ENCODE measurements around the gene KCNQ5. TPM values are rescaled to one million over a fixed set of nuclear protein-coding genes. Genes with fewer than 3 reads are reported as not detected.

Gene KCNQ5
- total RNA-seq, 1 experiment from 2014 or later: 0.07 TPM

GRCh38 chr6:72940265-72940664 lies 318.4 kb downstream of the KCNQ5 start:
- H3K9ac ChIP-seq (ENCODE audit: extremely low read depth, insufficient read length, low read length): no peak overlapping the region
- no peak overlapping the region for H2AK5ac ChIP-seq (ENCODE audit: insufficient read length, low read length)
- no peak overlapping the region for H2BK20ac ChIP-seq (ENCODE audit: low read depth, low read length, poor library complexity, severe bottlenecking)
- H3T11ph ChIP-seq (ENCODE audit: low read length): no peak overlapping the region
- Mint-ChIP-seq H3K36me3 (ENCODE audit: insufficient read depth in 1 of 3, low read depth in 3 of 3) (no peaks in the 10 kb centered on the region), H3K27me3 (ENCODE audit: low read depth) (no peaks in the 10 kb centered on the region), H3K4me1 (no peaks in the 10 kb centered on the region), H3K9me3 (no peaks in the 10 kb centered on the region), H3K4me3 (no peak overlapping the region), H3K27ac (no peak overlapping the region)
- H3K27ac ChIP-seq (ENCODE audit: insufficient read length, low read depth, low read length): no peak overlapping the region
- no peak overlapping the region for H4K91ac ChIP-seq (ENCODE audit: insufficient read length, low read depth, low read length)
- WGBS (ENCODE audit: extremely low coverage, insufficient read length, low lambda C conversion rate): no CpG with 5 or more reads among the region's 7 CpGs
- no peak overlapping the region for H2AFZ ChIP-seq (ENCODE audit: low read length)
- H3K18ac ChIP-seq (ENCODE audit: insufficient read length, low read depth, low read length): no peak overlapping the region
- DNase-seq: no peak
- no peak overlapping the region for H2BK120ac ChIP-seq (ENCODE audit: low read depth, low read length, poor library complexity, severe bottlenecking)
- H3K4me1 ChIP-seq (ENCODE audit: insufficient read depth, low read length): no peaks in the 10 kb centered on the region
- no peaks in the 10 kb centered on the region for H3K27me3 ChIP-seq (ENCODE audit: insufficient read depth, low read length)
- no peak overlapping the region for H4K8ac ChIP-seq (replicated peaks; ENCODE audit: insufficient read length, low read depth, low read length)
- no peak overlapping the region for H4K5ac ChIP-seq (ENCODE audit: insufficient read length, low read depth, low read length)
- H3K23me2 ChIP-seq (ENCODE audit: insufficient read length, low read depth, low read length, poor library complexity, severe bottlenecking): no peaks in the 10 kb centered on the region
- H2BK12ac ChIP-seq (ENCODE audit: insufficient read length, low read depth, low read length): no peak overlapping the region
- no peaks in the 10 kb centered on the region for H3K9me3 ChIP-seq (ENCODE audit: control insufficient read depth, low read depth, low read length)
- no peak overlapping the region for H2BK5ac ChIP-seq (ENCODE audit: insufficient read length, low read length)
- H3K4ac ChIP-seq (ENCODE audit: low read depth, low read length): no peak overlapping the region
- H4K20me1 ChIP-seq (ENCODE audit: control insufficient read depth, insufficient read depth, insufficient read length): no peaks in the 10 kb centered on the region
- H3K14ac ChIP-seq (ENCODE audit: insufficient read depth, low read length): no peak overlapping the region
- no peak for TF ChIP-seq CTCF (conservative IDR thresholded peaks at IDR 0.05)
- H2BK15ac ChIP-seq (ENCODE audit: low read depth, low read length): no peak overlapping the region
- H3K79me2 ChIP-seq (ENCODE audit: insufficient read depth, low read length): no peaks in the 10 kb centered on the region
- H3K79me1 ChIP-seq (ENCODE audit: insufficient read depth, low read depth, low read length, poor library complexity, severe bottlenecking): no peaks in the 10 kb centered on the region
- H3K23ac ChIP-seq (ENCODE audit: insufficient read length, low read depth, low read length): no peak overlapping the region
- no peak overlapping the region for H3K4me2 ChIP-seq (ENCODE audit: insufficient read depth, insufficient read length, low read length)
- H3K56ac ChIP-seq (ENCODE audit: insufficient read length, low read depth, low read length): peak overlapping the region; percentile 62

All from H9 (cell line).